SJSA1 (cell line): ENCODE measurements around the gene P2RX3. TPM values are rescaled to one million over a fixed set of nuclear protein-coding genes. Genes with fewer than 3 reads are reported as not detected.
"Not testable (repeated sequence)": the region's sequence is repeated elsewhere in the genome, so short reads cannot be mapped to it uniquely, and the experiment has no call there.

Source experiments
- DNase-seq, 2 experiments: peaks; one replicate each; pipeline ENCODE4 v3.0.0-alpha.2; 2015 to 2020; ENCODE audit warnings: low spot score in 2 of 2, low read depth in 1 of 2
- H3K27ac ChIP-seq: fragments of 250-450 bp; sonication (Bioruptor Pico); 2 replicates; pipeline ENCODE4 v1.5.1; 2020; ENCODE audit warnings: mild to moderate bottlenecking, moderate library complexity
- H3K27me3 ChIP-seq: fragments of 250-450 bp; sonication (Bioruptor Pico); replicated peaks from 2 replicates; pipeline ENCODE4 v1.5.1; 2020; ENCODE audit warnings: mild to moderate bottlenecking, moderate library complexity
- H3K36me3 ChIP-seq: fragments of 250-450 bp; sonication (Bioruptor Pico); 2 replicates; pipeline ENCODE4 v1.5.1; 2020; ENCODE audit warnings: mild to moderate bottlenecking
- H3K4me1 ChIP-seq: fragments of 250-450 bp; sonication (Bioruptor Pico); replicated peaks from 2 replicates; pipeline ENCODE4 v1.6.1; 2021; ENCODE audit warnings: mild to moderate bottlenecking
- H3K4me3 ChIP-seq: fragments of 250-450 bp; sonication (Bioruptor Pico); 2 replicates; pipeline ENCODE4 v1.5.1; 2020; ENCODE audit warnings: mild to moderate bottlenecking
- H3K9me3 ChIP-seq: fragments of 250-450 bp; sonication (Bioruptor Pico); replicated peaks from 2 replicates; pipeline ENCODE4 v1.5.1; 2020; ENCODE audit warnings: mild to moderate bottlenecking
- total RNA-seq: library from RNA; depleted of rRNA; stranded (reverse); fragments of >200 nt; shearing (Covaris generic); gene quantifications from 2 replicates; pipeline ENCODE4 v1.2.3, GENCODE V29; 2014; rRNA removed

P2RX3 gene
- not detected in 2 replicates for total RNA-seq

- no peak within 1 kb of the TSS for H3K4me3 ChIP-seq
- H3K27me3 ChIP-seq = 0 out of 2 replicates have a peak, but pooled peaks cover 3% of the 10 kb centered on the region
- no peak within 1 kb of the TSS for H3K27ac ChIP-seq
- H3K4me1 ChIP-seq = peaks cover 14% of the 10 kb centered on the region
- peaks cover 23% of the 10 kb centered on the region for H3K36me3 ChIP-seq
- no peak for DNase-seq
- H3K9me3 ChIP-seq = no peaks in the 10 kb centered on the region
Measured at GRCh38 chr11:57338142-57338541, at the start of gene P2RX3. TSS of gene P2RX3 (plus strand) at chr11:57338352. CDS start at chr11:57338551, 199 bp downstream.

- H3K27me3 ChIP-seq = no peaks in the 10 kb centered on the region
- no peaks in the 10 kb centered on the region for H3K9me3 ChIP-seq
- H3K4me3 ChIP-seq = no peak overlapping the region
- H3K4me1 ChIP-seq = peaks cover 23% of the 10 kb centered on the region
- H3K36me3 ChIP-seq = no peaks in the 10 kb centered on the region
- H3K27ac ChIP-seq = no peak overlapping the region
- peak in 1 of 2 experiments; percentile 22 for DNase-seq
Measured at GRCh38 chr11:57288771-57289579, 49.2 kb upstream of the P2RX3 start.

DNA sequence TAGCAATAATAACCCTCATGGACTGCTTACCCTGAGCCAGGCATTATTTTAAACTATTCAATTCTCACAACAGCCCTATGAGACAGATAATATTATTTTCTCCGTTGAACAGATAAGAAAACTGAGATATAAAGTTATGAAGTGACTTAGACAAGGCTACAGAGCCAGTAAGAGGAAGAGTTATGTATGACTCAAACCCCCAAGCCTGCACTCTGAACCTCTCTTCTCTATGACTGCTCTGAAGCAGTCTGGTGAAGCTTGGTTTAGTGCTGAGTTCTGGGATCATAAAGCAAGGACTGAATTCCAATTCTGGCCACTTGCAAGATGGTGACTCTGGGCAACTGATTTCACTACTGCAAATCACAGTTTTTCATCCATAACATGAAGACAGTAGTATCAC lies 47.9 kb upstream of the P2RX3 start:
- no peak overlapping the region for H3K27ac ChIP-seq
- no peak overlapping the region for H3K4me3 ChIP-seq
- H3K4me1 ChIP-seq = peaks cover 30% of the 10 kb centered on the region
- no peaks in the 10 kb centered on the region for H3K27me3 ChIP-seq
- no peaks in the 10 kb centered on the region for H3K36me3 ChIP-seq
- H3K9me3 ChIP-seq = no peaks in the 10 kb centered on the region
- no peak for DNase-seq

DNA sequence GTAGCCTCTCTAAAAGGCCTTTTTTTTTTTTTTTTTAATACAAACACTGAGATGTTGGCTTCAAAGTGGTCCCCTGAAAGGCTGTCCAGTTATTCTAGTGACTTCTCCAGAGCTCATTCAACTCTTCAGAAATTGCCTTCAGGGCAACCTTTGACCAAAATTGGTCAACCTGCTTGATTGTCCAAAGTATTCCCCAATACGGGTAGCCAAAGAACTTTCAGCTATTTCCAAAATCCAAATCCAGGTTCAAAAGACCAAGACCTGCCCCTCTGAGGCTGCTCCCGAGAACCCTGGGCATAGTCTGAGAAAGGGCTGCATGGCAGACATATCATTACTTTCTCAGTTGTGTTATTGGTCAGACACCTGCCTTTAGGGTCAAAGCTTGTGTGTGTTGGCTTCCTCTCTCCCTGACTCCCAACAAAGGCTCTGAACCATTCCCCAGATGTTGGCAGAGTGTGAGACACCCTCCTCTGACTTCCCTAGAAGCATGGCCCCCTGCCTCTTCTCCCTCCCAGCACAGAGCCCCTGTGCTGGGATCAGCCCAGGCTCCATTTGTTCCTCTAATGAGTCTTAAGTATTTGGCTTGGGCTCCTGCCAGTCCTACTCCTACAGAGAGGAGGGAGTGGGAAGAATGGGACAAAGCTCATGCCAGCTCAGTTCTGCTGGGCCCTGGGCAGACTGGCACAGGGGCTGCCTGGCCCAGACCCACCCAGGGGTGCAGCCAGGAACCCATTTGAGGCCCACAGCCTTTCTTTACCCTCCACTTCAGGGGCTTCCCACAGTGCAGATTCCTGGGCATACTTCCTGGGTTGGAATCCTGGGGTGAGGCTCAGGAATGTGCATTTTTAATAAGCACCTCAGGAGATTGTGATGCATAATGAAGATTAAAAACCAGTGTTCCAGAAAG lies 43.7 kb upstream of the P2RX3 start:
- Histone ChIP-seq H3K27me3 (no peaks in the 10 kb centered on the region), H3K4me1 (peaks cover 22% of the 10 kb centered on the region), H3K27ac (no peak overlapping the region), H3K36me3 (peaks cover 20% of the 10 kb centered on the region), H3K9me3 (no peaks in the 10 kb centered on the region), H3K4me3 (no peak overlapping the region)
- DNase-seq = peak in 1 of 2 experiments; percentile 30

DNA sequence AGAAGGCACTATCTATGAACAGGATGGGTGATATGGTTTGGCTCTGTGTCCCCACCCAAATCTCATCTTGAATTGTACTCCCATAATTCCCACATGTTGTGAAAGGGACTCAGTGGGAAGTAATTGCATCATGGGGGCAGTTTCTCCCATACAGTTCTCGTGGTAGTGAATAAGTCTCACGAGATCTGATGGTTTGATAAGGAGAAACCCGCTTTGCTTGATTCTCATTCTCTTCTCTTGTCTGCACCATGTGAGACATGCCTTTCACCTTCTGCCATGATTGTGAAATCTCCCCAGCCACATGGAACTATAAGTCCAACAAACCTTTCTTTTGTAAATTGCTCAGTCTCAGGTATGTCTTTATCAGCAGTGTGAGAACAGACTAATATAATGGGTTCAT lies 41.9 kb upstream of the P2RX3 start:
- Histone ChIP-seq H3K4me1 (peaks cover 22% of the 10 kb centered on the region), H3K36me3 (peaks cover 37% of the 10 kb centered on the region)
- not testable (repeated sequence) for H3K9me3 ChIP-seq, H3K27me3 ChIP-seq, H3K4me3 ChIP-seq, DNase-seq, H3K27ac ChIP-seq

GRCh38 chr11:57297221-57297620 lies 40.9 kb upstream of the P2RX3 start:
- Histone ChIP-seq H3K4me1 (peaks cover 22% of the 10 kb centered on the region), H3K27ac (no peak overlapping the region), H3K27me3 (no peaks in the 10 kb centered on the region), H3K9me3 (no peaks in the 10 kb centered on the region), H3K4me3 (no peak overlapping the region), H3K36me3 (peaks cover 47% of the 10 kb centered on the region)
- DNase-seq = no peak

DNA sequence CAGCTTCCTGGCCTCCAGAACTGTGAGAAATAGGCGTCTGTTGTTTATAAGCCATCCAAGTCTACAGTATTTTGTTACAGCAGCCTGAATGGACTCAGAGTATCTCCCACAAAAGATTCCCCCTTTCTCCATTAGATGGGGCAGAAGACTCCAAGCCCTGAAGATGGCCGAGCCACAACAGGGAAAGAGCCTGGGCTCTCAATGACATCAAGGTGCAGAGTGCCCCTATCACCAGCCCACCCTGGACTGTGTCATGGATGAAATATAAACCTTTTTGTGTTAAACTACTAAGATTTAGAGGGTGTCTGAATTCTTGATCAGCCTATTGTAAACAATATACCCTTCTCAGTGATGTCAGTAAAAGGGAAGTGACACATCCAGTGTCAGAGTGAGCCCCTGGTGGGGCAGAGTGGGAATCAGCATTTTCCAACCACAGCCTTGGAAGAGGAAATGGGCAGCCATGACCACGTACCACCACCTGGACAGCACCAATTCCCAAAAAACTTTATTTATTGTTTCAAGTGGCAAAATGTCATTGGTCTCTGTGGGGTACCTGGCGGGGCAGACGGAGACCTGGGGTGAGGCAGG lies 38.9 kb upstream of the P2RX3 start:
- H3K4me1 ChIP-seq = peaks cover 11% of the 10 kb centered on the region
- H3K27me3 ChIP-seq = no peaks in the 10 kb centered on the region
- no peaks in the 10 kb centered on the region for H3K9me3 ChIP-seq
- no peak overlapping the region for H3K4me3 ChIP-seq
- H3K27ac ChIP-seq = no peak overlapping the region
- DNase-seq = no peak
- peaks cover 65% of the 10 kb centered on the region for H3K36me3 ChIP-seq

GRCh38 chr11:57300785-57301184 lies 37.4 kb upstream of the P2RX3 start:
- peaks cover 75% of the 10 kb centered on the region for H3K36me3 ChIP-seq

DNA sequence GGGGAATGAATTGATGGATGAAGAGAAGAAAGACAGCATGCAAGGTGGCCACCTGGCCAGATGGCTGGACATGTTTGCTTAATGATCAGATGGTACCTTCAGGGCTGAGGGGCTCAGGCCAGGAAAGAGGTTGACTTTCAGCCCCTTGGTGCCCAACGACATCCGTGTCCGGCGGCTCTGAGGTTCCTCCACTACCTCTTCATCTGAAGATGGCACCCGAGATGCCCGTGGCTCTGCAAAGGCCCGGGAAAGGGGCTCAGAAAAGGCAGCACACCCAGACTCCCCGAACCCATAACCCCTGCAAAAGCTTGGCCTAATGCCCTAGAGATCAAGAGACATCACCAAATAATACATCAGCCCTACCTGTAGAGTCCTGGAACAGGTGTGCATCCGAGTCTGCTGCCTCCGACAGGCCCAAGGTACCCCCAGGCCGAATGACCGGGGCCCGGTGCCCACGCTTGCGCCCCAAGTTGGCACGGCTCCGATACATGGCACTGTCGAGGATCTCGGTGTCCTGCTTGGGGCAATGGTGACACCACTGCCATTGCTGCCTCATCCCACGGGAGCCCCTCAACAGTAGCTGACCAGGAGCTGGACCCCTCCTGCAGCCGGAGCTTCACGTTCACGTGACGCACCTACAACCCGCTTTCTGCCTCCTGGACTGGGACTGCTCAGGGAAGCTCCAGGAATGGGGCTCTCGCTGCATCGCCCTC lies 36.3 kb upstream of the P2RX3 start:
- Histone ChIP-seq H3K4me1 (peaks cover 4% of the 10 kb centered on the region; the same call in 1 of the 2 replicates), H3K36me3 (peaks cover 80% of the 10 kb centered on the region), H3K4me3 (no peak overlapping the region), H3K27ac (no peak overlapping the region), H3K27me3 (no peaks in the 10 kb centered on the region), H3K9me3 (no peaks in the 10 kb centered on the region)
- DNase-seq = peak in 1 of 2 experiments; percentile 37

More at GRCh38 chr11:57300785-57301184, 37.4 kb upstream of the P2RX3 start:
- no peak overlapping the region for H3K4me3 ChIP-seq
- H3K4me1 ChIP-seq = peaks cover 4% of the 10 kb centered on the region; the same call in 1 of the 2 replicates
- H3K27me3 ChIP-seq = no peaks in the 10 kb centered on the region
- peak in 1 of 2 experiments; percentile 40 for DNase-seq
- H3K27ac ChIP-seq = no peak overlapping the region
- H3K9me3 ChIP-seq = no peaks in the 10 kb centered on the region

DNA sequence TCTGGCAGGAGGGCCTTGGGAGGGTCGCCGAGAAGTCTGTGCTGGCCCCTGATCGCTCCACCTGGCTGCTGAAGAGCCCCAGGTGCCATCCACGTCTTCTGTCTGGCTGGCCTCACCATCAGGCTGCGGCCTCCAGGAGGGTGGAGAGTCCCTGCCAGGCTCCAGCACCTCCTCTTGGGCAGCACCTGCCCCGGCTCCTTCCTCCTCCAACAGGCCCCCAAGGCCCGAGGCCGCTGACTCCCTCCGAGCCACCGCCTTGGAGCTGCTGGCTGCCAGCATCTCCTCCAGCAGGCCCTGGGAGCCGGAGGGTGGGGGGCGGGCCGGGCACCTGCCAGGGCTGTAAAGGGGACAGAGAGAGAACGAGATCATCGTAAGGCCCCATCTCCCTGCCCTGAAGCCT lies 35.7 kb upstream of the P2RX3 start:
- peak in 1 of 2 experiments; percentile 41 for DNase-seq
- no peak overlapping the region for H3K27ac ChIP-seq
- H3K27me3 ChIP-seq = no peaks in the 10 kb centered on the region
- no peaks in the 10 kb centered on the region for H3K9me3 ChIP-seq
- H3K4me3 ChIP-seq = no peak overlapping the region
- peaks cover 77% of the 10 kb centered on the region for H3K36me3 ChIP-seq
- peaks cover 3% of the 10 kb centered on the region; the same call in 1 of the 2 replicates for H3K4me1 ChIP-seq

GRCh38 chr11:57303280-57303989 lies 34.7 kb upstream of the P2RX3 start:
- no peak overlapping the region for H3K27ac ChIP-seq
- DNase-seq = peak in 1 of 2 experiments; percentile 33
- no peak overlapping the region for H3K4me3 ChIP-seq
- no peaks in the 10 kb centered on the region; the same call in 1 of the 2 replicates for H3K4me1 ChIP-seq
- H3K36me3 ChIP-seq = peaks cover 83% of the 10 kb centered on the region
- no peaks in the 10 kb centered on the region for H3K9me3 ChIP-seq
- H3K27me3 ChIP-seq = no peaks in the 10 kb centered on the region

DNA sequence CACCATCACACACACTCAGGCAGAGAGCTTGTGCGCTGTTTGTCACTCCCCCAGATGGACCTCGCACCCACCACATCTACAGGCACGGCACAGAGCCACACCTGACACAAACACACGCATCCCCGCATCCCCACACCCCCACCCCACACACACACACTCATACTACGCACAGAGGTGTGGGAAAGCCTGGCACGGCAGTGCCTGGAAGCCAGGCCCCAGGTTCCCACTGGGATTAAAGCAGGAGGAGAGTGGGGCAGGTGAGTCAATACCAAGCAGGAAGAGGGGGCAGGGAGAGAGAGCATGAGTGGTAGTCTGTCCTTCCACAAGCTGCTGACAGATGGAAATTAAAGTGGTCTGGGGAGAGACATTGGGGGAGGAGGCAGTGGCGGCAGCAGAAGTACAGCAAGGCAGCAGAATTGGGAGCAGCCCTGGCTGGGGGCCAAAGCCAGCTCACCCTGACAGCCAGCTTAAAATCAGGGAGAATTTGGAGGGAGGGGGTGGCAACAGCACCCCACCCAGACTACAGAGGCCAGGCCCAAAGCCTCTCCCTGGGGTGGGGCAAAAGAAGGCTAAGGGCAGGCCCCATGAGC lies 34.1 kb upstream of the P2RX3 start:
- Histone ChIP-seq H3K9me3 (no peaks in the 10 kb centered on the region), H3K27ac (no peak overlapping the region), H3K27me3 (no peaks in the 10 kb centered on the region), H3K4me3 (no peak overlapping the region), H3K4me1 (peaks cover 2% of the 10 kb centered on the region), H3K36me3 (peaks cover 83% of the 10 kb centered on the region)
- DNase-seq = peak in 1 of 2 experiments; percentile 38
